ENCODE results near the gene BUB1B. TPM values are rescaled to one million over a fixed set of nuclear protein-coding genes. Genes with fewer than 3 reads are reported as not detected.
A peak's percentile ranks its signal among the peaks of the same experiment; 100 is the strongest.

The BUB1B gene
- polyA plus RNA-seq, 1 donor (not counting 4 experiments of a cell fraction or from before 2014, with no cell fraction given): 19.7 TPM

DNA sequence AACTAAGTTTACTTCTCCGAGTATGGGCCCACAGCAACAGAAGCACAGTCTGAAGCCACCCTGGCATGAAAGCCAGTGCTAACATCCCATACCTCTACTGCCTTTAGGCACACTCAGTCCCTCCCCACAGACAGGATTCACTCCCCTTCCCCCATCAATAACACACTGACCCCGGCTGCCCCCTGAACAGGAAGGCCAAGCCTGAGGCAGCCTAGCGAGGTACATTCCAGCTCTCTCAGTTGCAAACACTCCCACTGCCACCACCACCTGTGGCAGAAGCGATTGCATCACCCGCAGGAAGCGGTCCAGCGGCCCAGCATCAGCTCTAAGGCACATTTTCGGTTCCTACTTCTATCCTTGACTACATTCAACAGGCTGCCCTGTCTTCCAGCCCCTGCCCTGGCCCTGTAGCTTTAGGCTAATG, 45.2 kb upstream of the BUB1B start:
- peaks cover 10% of the 10 kb centered on the region for H3K4me1 ChIP-seq (ENCODE audit: control insufficient read depth, extremely low read depth, insufficient read depth, low read length)
- H3K4me3 ChIP-seq (ENCODE audit: control insufficient read depth in 2 of 3, extremely low read depth in 1 of 3, insufficient read depth in 2 of 3, low read depth in 1 of 3, low read length in 3 of 3): no peak overlapping the region
- no peak for DNase-seq (ENCODE audit: low read depth, low spot score)
- peaks cover 19% of the 10 kb centered on the region for H3K27me3 ChIP-seq (ENCODE audit: control insufficient read depth, extremely low read depth, insufficient read depth, low read length)
- H3K4me2 ChIP-seq (ENCODE audit: control insufficient read depth, extremely low read depth, insufficient read depth, low read depth, low read length): no peak overlapping the region
- H3K9me3 ChIP-seq (ENCODE audit: control insufficient read depth, low read depth, low read length): no peaks in the 10 kb centered on the region
- H3K36me3 ChIP-seq (ENCODE audit: control insufficient read depth in 2 of 2, extremely low read depth in 1 of 2, insufficient read depth in 2 of 2, low read length in 2 of 2): no peaks in the 10 kb centered on the region
- H3K9ac ChIP-seq (ENCODE audit: control insufficient read depth, extremely low read depth, insufficient read depth, low read length): no peak overlapping the region
- H4K20me1 ChIP-seq (ENCODE audit: control insufficient read depth, extremely low read depth, insufficient read depth, low read length): no peaks in the 10 kb centered on the region
- no peaks in the 10 kb centered on the region for H3K9me1 ChIP-seq (ENCODE audit: control insufficient read depth, extremely low read depth, insufficient read depth, low read length)
- no peak overlapping the region for H2AFZ ChIP-seq (ENCODE audit: control insufficient read depth, low read length)
- TF ChIP-seq EZH2 (IDR thresholded peaks at IDR 0.05; ENCODE audit: low read length): no peak
- TF ChIP-seq, protein P1, sequence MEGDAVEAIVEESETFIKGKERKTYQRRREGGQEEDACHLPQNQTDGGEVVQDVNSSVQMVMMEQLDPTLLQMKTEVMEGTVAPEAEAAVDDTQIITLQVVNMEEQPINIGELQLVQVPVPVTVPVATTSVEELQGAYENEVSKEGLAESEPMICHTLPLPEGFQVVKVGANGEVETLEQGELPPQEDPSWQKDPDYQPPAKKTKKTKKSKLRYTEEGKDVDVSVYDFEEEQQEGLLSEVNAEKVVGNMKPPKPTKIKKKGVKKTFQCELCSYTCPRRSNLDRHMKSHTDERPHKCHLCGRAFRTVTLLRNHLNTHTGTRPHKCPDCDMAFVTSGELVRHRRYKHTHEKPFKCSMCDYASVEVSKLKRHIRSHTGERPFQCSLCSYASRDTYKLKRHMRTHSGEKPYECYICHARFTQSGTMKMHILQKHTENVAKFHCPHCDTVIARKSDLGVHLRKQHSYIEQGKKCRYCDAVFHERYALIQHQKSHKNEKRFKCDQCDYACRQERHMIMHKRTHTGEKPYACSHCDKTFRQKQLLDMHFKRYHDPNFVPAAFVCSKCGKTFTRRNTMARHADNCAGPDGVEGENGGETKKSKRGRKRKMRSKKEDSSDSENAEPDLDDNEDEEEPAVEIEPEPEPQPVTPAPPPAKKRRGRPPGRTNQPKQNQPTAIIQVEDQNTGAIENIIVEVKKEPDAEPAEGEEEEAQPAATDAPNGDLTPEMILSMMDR (optimal IDR thresholded peaks at IDR 0.05 in 1 of 3, IDR thresholded peaks at IDR 0.05 in 1 of 3, conservative IDR thresholded peaks at IDR 0.05 in 1 of 3; ENCODE audit: extremely low read depth in 1 of 3, insufficient read depth in 2 of 3, low read length in 3 of 3): no peak
- H3K79me2 ChIP-seq (ENCODE audit: control insufficient read depth, insufficient read depth, low read length): no peaks in the 10 kb centered on the region
- dilution Hi-C loops (cut with MboI; ENCODE audit: extremely low pct_ligation_motif_present, low sequenced_read_pairs): no loop called here
- no peak overlapping the region for H3K27ac ChIP-seq (ENCODE audit: control insufficient read depth, insufficient read depth, low read length)
- FAIRE-seq: no peak

DNA sequence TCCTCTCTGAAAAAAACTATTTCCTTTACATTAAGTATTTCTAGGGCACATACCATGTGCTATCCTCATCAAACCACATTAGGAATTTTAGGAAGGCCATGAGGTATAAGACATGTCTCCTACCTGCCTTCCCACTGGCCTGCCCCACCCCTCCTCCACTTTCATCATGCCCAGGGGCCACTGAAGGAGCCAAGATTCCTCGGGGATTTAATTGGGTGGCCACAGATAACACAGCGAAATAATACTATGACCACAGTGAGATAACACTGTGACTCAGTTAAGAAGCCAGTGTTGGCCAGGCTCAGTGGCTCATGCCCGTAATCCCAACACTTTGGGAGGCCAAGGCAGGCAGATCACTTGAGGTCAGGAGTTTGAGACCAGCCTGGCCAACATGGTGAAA, 42.4 kb upstream of the BUB1B start:
- H4K20me1 ChIP-seq (ENCODE audit: control insufficient read depth, extremely low read depth, insufficient read depth, low read length): no peaks in the 10 kb centered on the region
- peaks cover 10% of the 10 kb centered on the region for H3K4me1 ChIP-seq (ENCODE audit: control insufficient read depth, extremely low read depth, insufficient read depth, low read length)
- no peaks in the 10 kb centered on the region for H3K36me3 ChIP-seq (ENCODE audit: control insufficient read depth in 2 of 2, extremely low read depth in 1 of 2, insufficient read depth in 2 of 2, low read length in 2 of 2)
- H3K9ac ChIP-seq (ENCODE audit: control insufficient read depth, extremely low read depth, insufficient read depth, low read length): no peak overlapping the region
- dilution Hi-C loops (cut with MboI; ENCODE audit: extremely low pct_ligation_motif_present, low sequenced_read_pairs): no loop called here
- peak overlapping the region; percentile 10 for H3K4me2 ChIP-seq (ENCODE audit: control insufficient read depth, extremely low read depth, insufficient read depth, low read depth, low read length)
- no peak overlapping the region for H3K4me3 ChIP-seq (ENCODE audit: control insufficient read depth in 2 of 3, extremely low read depth in 1 of 3, insufficient read depth in 2 of 3, low read depth in 1 of 3, low read length in 3 of 3)
- TF ChIP-seq, protein P1 (optimal IDR thresholded peaks at IDR 0.05 in 1 of 3, IDR thresholded peaks at IDR 0.05 in 1 of 3, conservative IDR thresholded peaks at IDR 0.05 in 1 of 3; ENCODE audit: extremely low read depth in 1 of 3, insufficient read depth in 2 of 3, low read length in 3 of 3): no peak
- TF ChIP-seq EZH2 (IDR thresholded peaks at IDR 0.05; ENCODE audit: low read length): no peak
- no peak overlapping the region for H3K27ac ChIP-seq (ENCODE audit: control insufficient read depth, insufficient read depth, low read length)
- peaks cover 10% of the 10 kb centered on the region for H3K27me3 ChIP-seq (ENCODE audit: control insufficient read depth, extremely low read depth, insufficient read depth, low read length)
- no peaks in the 10 kb centered on the region for H3K9me3 ChIP-seq (ENCODE audit: control insufficient read depth, low read depth, low read length)
- DNase-seq (ENCODE audit: low read depth, low spot score) (no peak), FAIRE-seq (peak; percentile 73)
- H2AFZ ChIP-seq (ENCODE audit: control insufficient read depth, low read length): no peak overlapping the region
- H3K9me1 ChIP-seq (ENCODE audit: control insufficient read depth, extremely low read depth, insufficient read depth, low read length): no peaks in the 10 kb centered on the region
- no peaks in the 10 kb centered on the region for H3K79me2 ChIP-seq (ENCODE audit: control insufficient read depth, insufficient read depth, low read length)

Data from keratinocyte (primary cell).